ENCODE data around the gene LLGL2. TPM values are rescaled to one million over a fixed set of nuclear protein-coding genes. Genes with fewer than 3 reads are reported as not detected.

LLGL2 gene
- polyA plus RNA-seq, 2 donors, result 71.6 to 139 TPM

- WGBS, 2 donors, result 81 to 93% methylated on average over 14 to 15 of the region's 15 CpGs
- H3K9me3 ChIP-seq (ENCODE audit: control insufficient read depth in 2 of 2, insufficient read depth in 1 of 2, low read depth in 1 of 2, low read length in 1 of 2), result no peaks in the 10 kb centered on the region
- H3K36me3 ChIP-seq (ENCODE audit: control insufficient read depth in 2 of 2, insufficient read depth in 2 of 2, low read length in 1 of 2), result peaks cover 0 to 18% of the 10 kb centered on the region in 2 donors
- no peak overlapping the region for H3K27ac ChIP-seq (ENCODE audit: low read depth in 2 of 2, low read length in 1 of 2)
- no peaks in the 10 kb centered on the region for H3K27me3 ChIP-seq (ENCODE audit: control insufficient read depth in 1 of 2, insufficient read depth in 2 of 2, low read length in 2 of 2)
- no peak overlapping the region for H3K4me3 ChIP-seq (ENCODE audit: low read depth in 1 of 2, low read length in 2 of 2)
- peaks cover 2 to 17% of the 10 kb centered on the region in 2 donors for H3K4me1 ChIP-seq (ENCODE audit: control insufficient read depth in 2 of 2, insufficient read depth in 2 of 2, low read length in 1 of 2)
Observed at GRCh38 chr17:75542728-75543336, 17.3 kb downstream of the LLGL2 start.

DNA sequence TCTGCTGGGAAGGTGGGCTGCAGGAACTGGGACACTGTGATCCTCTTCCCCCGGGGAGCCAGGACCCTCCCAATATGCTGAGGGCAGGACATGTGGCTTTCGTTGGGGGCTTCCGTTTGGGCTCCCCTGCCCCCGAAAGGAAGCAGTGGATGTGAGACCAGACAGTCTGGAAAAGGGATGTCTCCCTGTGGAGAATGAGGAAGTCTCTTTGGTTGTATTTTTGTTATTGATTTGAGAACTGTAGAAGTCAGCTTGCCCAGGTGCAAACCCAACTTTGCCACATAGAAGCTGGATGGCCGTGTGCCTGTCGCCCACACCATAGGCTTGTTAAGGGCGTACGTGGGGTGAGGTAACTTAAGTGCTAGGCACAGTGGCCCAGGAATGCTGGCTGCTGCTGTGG is 18.8 kb downstream of the LLGL2 start:
- Histone ChIP-seq H3K4me3 (ENCODE audit: low read depth in 1 of 2, low read length in 2 of 2) (no peak overlapping the region), H3K9me3 (ENCODE audit: control insufficient read depth in 2 of 2, insufficient read depth in 1 of 2, low read depth in 1 of 2, low read length in 1 of 2) (no peaks in the 10 kb centered on the region), H3K27me3 (ENCODE audit: control insufficient read depth in 1 of 2, insufficient read depth in 2 of 2, low read length in 2 of 2) (no peaks in the 10 kb centered on the region), H3K4me1 (ENCODE audit: control insufficient read depth in 2 of 2, insufficient read depth in 2 of 2, low read length in 1 of 2) (peaks cover 2 to 21% of the 10 kb centered on the region in 2 donors), H3K27ac (ENCODE audit: low read depth in 2 of 2, low read length in 1 of 2) (no peak overlapping the region), H3K36me3 (ENCODE audit: control insufficient read depth in 2 of 2, insufficient read depth in 2 of 2, low read length in 1 of 2) (peaks cover 0 to 11% of the 10 kb centered on the region in 2 donors)
- 76 to 87% methylated on average over 8 of the region's 8 CpGs for WGBS, 2 donors

DNA sequence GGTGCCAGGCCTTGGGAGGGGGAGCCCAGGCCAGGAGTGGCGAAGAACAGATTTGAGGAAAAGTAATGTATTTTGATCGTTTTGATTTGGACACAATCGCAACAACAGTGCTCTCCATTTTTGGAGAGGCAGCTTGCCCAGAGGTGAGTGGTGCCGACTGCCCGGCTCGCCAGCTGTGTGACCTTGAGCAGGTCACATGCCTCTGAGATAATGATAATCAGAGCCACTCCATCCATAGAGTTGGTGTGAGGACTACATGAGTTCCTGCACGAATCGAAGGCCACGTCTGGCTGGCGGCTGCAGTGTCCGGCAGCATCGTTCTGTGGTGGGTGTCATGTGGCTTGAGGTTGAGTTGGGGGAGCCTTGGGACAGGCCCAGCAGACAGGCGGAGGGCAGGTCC is 20.7 kb downstream of the LLGL2 start:
- Histone ChIP-seq H3K36me3 (ENCODE audit: control insufficient read depth in 2 of 2, insufficient read depth in 2 of 2, low read length in 1 of 2) (peaks cover 0 to 2% of the 10 kb centered on the region in 2 donors), H3K9me3 (ENCODE audit: control insufficient read depth in 2 of 2, insufficient read depth in 1 of 2, low read depth in 1 of 2, low read length in 1 of 2) (no peaks in the 10 kb centered on the region), H3K4me3 (ENCODE audit: low read depth in 1 of 2, low read length in 2 of 2) (no peak overlapping the region), H3K4me1 (ENCODE audit: control insufficient read depth in 2 of 2, insufficient read depth in 2 of 2, low read length in 1 of 2) (peaks cover 0 to 17% of the 10 kb centered on the region in 2 donors), H3K27ac (ENCODE audit: low read depth in 2 of 2, low read length in 1 of 2) (no peak overlapping the region), H3K27me3 (ENCODE audit: control insufficient read depth in 1 of 2, insufficient read depth in 2 of 2, low read length in 2 of 2) (no peaks in the 10 kb centered on the region)
- 80 to 95% methylated on average over 13 of the region's 13 CpGs for whole genome bisulfite sequencing, 2 donors

- Histone ChIP-seq H3K36me3 (ENCODE audit: control insufficient read depth in 2 of 2, insufficient read depth in 2 of 2, low read length in 1 of 2) (peaks cover 0 to 2% of the 10 kb centered on the region in 2 donors), H3K27me3 (ENCODE audit: control insufficient read depth in 1 of 2, insufficient read depth in 2 of 2, low read length in 2 of 2) (no peaks in the 10 kb centered on the region), H3K27ac (ENCODE audit: low read depth in 2 of 2, low read length in 1 of 2) (peak overlapping the region; percentile 61 to 85), H3K4me1 (ENCODE audit: control insufficient read depth in 2 of 2, insufficient read depth in 2 of 2, low read length in 1 of 2) (peaks cover 0 to 17% of the 10 kb centered on the region in 2 donors), H3K9me3 (ENCODE audit: control insufficient read depth in 2 of 2, insufficient read depth in 1 of 2, low read depth in 1 of 2, low read length in 1 of 2) (no peaks in the 10 kb centered on the region), H3K4me3 (ENCODE audit: low read depth in 1 of 2, low read length in 2 of 2) (no peak overlapping the region)
- 55 to 56% methylated on average over 9 of the region's 9 CpGs for WGBS, 2 donors
Observed at GRCh38 chr17:75547091-75547490, 21.6 kb downstream of the LLGL2 start.

DNA sequence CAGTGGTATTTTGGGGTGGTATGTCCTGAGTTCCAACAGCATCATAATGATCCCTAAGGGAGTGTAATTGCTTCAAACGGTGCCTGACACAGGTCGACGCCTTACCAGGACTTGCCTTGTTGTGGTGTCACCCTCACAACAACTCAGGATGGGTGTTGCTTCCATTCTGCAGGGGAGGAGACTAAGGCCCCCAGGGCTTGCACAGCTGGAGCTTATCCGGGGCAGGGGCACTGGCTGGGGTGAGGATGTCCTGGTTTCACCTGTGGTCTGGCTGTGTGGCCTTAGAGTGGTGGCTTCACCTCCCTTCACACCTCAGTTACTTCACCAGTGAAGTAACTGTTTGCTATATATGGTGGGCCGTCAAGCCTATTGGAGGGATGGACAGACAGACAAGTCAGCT is 23.3 kb downstream of the LLGL2 start:
- peaks cover 0 to 17% of the 10 kb centered on the region in 2 donors for H3K4me1 ChIP-seq (ENCODE audit: control insufficient read depth in 2 of 2, insufficient read depth in 2 of 2, low read length in 1 of 2)
- 52 to 59% methylated on average over 5 of the region's 5 CpGs for WGBS, 2 donors
- H3K9me3 ChIP-seq (ENCODE audit: control insufficient read depth in 2 of 2, insufficient read depth in 1 of 2, low read depth in 1 of 2, low read length in 1 of 2), result no peaks in the 10 kb centered on the region
- H3K27me3 ChIP-seq (ENCODE audit: control insufficient read depth in 1 of 2, insufficient read depth in 2 of 2, low read length in 2 of 2), result no peaks in the 10 kb centered on the region
- H3K27ac ChIP-seq (ENCODE audit: low read depth in 2 of 2, low read length in 1 of 2), result peak overlapping the region; percentile 98
- H3K36me3 ChIP-seq (ENCODE audit: control insufficient read depth in 2 of 2, insufficient read depth in 2 of 2, low read length in 1 of 2), result no peaks in the 10 kb centered on the region
- no peak overlapping the region for H3K4me3 ChIP-seq (ENCODE audit: low read depth in 1 of 2, low read length in 2 of 2)

GRCh38 chr17:75549246-75550138 is 24.0 kb downstream of the LLGL2 start:
- Histone ChIP-seq H3K27ac (ENCODE audit: low read depth in 2 of 2, low read length in 1 of 2) (peak overlapping the region; percentile 98), H3K27me3 (ENCODE audit: control insufficient read depth in 1 of 2, insufficient read depth in 2 of 2, low read length in 2 of 2) (no peaks in the 10 kb centered on the region), H3K4me3 (ENCODE audit: low read depth in 1 of 2, low read length in 2 of 2) (no peak overlapping the region), H3K4me1 (ENCODE audit: control insufficient read depth in 2 of 2, insufficient read depth in 2 of 2, low read length in 1 of 2) (peaks cover 0 to 17% of the 10 kb centered on the region in 2 donors), H3K36me3 (ENCODE audit: control insufficient read depth in 2 of 2, insufficient read depth in 2 of 2, low read length in 1 of 2) (no peaks in the 10 kb centered on the region), H3K9me3 (ENCODE audit: control insufficient read depth in 2 of 2, insufficient read depth in 1 of 2, low read depth in 1 of 2, low read length in 1 of 2) (no peaks in the 10 kb centered on the region)
- 42 to 45% methylated on average over 21 to 22 of the region's 22 CpGs for WGBS, 2 donors

GRCh38 chr17:75550139-75550465 is 24.6 kb downstream of the LLGL2 start:
- Histone ChIP-seq H3K4me1 (ENCODE audit: control insufficient read depth in 2 of 2, insufficient read depth in 2 of 2, low read length in 1 of 2) (peaks cover 0 to 17% of the 10 kb centered on the region in 2 donors), H3K36me3 (ENCODE audit: control insufficient read depth in 2 of 2, insufficient read depth in 2 of 2, low read length in 1 of 2) (no peaks in the 10 kb centered on the region), H3K9me3 (ENCODE audit: control insufficient read depth in 2 of 2, insufficient read depth in 1 of 2, low read depth in 1 of 2, low read length in 1 of 2) (no peaks in the 10 kb centered on the region), H3K27ac (ENCODE audit: low read depth in 2 of 2, low read length in 1 of 2) (peak overlapping the region; percentile 98), H3K4me3 (ENCODE audit: low read depth in 1 of 2, low read length in 2 of 2) (no peak overlapping the region), H3K27me3 (ENCODE audit: control insufficient read depth in 1 of 2, insufficient read depth in 2 of 2, low read length in 2 of 2) (no peaks in the 10 kb centered on the region)
- WGBS, 2 donors, result 56 to 62% methylated on average over 4 of the region's 4 CpGs

DNA sequence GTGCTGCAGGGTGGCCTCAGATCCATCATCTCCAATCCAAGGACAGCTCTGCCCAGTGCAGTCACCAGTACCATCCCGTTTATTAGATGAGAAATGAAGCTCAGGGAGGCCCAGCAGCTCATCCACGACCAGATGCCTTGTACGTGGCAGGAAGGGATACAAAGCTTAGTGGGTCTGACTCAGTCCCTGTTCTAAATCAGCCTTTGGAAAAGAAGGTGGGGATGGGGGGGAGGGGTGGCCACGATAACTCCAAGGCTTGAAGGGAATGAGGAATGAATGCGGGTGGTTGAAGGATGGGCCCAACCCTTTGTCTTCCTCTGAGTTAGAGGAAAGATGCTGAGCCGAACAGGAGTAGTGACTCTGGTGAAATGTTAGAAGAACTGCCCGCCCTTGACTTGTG is 25.8 kb downstream of the LLGL2 start:
- peak overlapping the region in 1 of 2 donors; percentile 98 for H3K27ac ChIP-seq (ENCODE audit: low read depth in 2 of 2, low read length in 1 of 2)
- H3K4me3 ChIP-seq (ENCODE audit: low read depth in 1 of 2, low read length in 2 of 2), result no peak overlapping the region
- 80 to 83% methylated on average over 7 of the region's 7 CpGs for WGBS, 2 donors
- H3K36me3 ChIP-seq (ENCODE audit: control insufficient read depth in 2 of 2, insufficient read depth in 2 of 2, low read length in 1 of 2), result no peaks in the 10 kb centered on the region
- H3K27me3 ChIP-seq (ENCODE audit: control insufficient read depth in 1 of 2, insufficient read depth in 2 of 2, low read length in 2 of 2), result no peaks in the 10 kb centered on the region
- peaks cover 0 to 16% of the 10 kb centered on the region in 2 donors for H3K4me1 ChIP-seq (ENCODE audit: control insufficient read depth in 2 of 2, insufficient read depth in 2 of 2, low read length in 1 of 2)
- H3K9me3 ChIP-seq (ENCODE audit: control insufficient read depth in 2 of 2, insufficient read depth in 1 of 2, low read depth in 1 of 2, low read length in 1 of 2), result no peaks in the 10 kb centered on the region

GRCh38 chr17:75552425-75553294 is 27.2 kb downstream of the LLGL2 start:
- H3K27ac ChIP-seq (ENCODE audit: low read depth in 2 of 2, low read length in 1 of 2), result no peak overlapping the region
- no peaks in the 10 kb centered on the region for H3K36me3 ChIP-seq (ENCODE audit: control insufficient read depth in 2 of 2, insufficient read depth in 2 of 2, low read length in 1 of 2)
- WGBS, 2 donors, result 81 to 86% methylated on average over 14 of the region's 14 CpGs
- peaks cover 0 to 7% of the 10 kb centered on the region in 2 donors for H3K4me1 ChIP-seq (ENCODE audit: control insufficient read depth in 2 of 2, insufficient read depth in 2 of 2, low read length in 1 of 2)
- H3K27me3 ChIP-seq (ENCODE audit: control insufficient read depth in 1 of 2, insufficient read depth in 2 of 2, low read length in 2 of 2), result no peaks in the 10 kb centered on the region
- no peaks in the 10 kb centered on the region for H3K9me3 ChIP-seq (ENCODE audit: control insufficient read depth in 2 of 2, insufficient read depth in 1 of 2, low read depth in 1 of 2, low read length in 1 of 2)
- H3K4me3 ChIP-seq (ENCODE audit: low read depth in 1 of 2, low read length in 2 of 2), result no peak overlapping the region
